ENCODE data around the gene IFIT2. TPM values are rescaled to one million over a fixed set of nuclear protein-coding genes. Genes with fewer than 3 reads are reported as not detected.

The IFIT2 gene
- total and polyA plus RNA-seq, 2 experiments from 2014 or later = 0.10 TPM; not detected in 1

GRCh38 chr10:89271532-89271931, 30.3 kb upstream of the IFIT2 start (continued):
- TF ChIP-seq, protein P1, sequence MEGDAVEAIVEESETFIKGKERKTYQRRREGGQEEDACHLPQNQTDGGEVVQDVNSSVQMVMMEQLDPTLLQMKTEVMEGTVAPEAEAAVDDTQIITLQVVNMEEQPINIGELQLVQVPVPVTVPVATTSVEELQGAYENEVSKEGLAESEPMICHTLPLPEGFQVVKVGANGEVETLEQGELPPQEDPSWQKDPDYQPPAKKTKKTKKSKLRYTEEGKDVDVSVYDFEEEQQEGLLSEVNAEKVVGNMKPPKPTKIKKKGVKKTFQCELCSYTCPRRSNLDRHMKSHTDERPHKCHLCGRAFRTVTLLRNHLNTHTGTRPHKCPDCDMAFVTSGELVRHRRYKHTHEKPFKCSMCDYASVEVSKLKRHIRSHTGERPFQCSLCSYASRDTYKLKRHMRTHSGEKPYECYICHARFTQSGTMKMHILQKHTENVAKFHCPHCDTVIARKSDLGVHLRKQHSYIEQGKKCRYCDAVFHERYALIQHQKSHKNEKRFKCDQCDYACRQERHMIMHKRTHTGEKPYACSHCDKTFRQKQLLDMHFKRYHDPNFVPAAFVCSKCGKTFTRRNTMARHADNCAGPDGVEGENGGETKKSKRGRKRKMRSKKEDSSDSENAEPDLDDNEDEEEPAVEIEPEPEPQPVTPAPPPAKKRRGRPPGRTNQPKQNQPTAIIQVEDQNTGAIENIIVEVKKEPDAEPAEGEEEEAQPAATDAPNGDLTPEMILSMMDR (conservative IDR thresholded peaks at IDR 0.05; ENCODE audit: low read depth in 2 of 2) = no peak
- TF ChIP-seq JUNB (IDR thresholded peaks at IDR 0.05; ENCODE audit: unreplicated experiment) = no peak

DNA sequence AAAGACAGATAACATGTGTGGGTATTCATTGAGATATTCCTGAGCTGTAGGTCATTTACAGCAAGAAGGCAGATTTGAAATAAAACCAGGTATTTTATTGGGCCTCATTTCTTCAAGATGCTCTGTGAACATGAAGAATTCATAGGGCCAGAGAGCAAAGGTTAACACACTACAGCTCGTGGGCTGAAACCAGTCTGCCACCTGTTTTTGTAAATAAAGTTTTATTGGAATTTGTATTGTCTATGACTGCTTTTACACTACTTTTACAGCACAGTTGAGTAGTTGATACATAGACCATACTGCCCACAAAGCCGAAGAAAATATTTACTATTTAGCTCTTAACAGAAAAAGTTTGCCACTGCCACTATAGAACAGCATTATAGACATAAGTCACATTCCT, 28.2 kb upstream of the IFIT2 start:
- H3K4me2 ChIP-seq = no peak overlapping the region
- no peaks in the 10 kb centered on the region for H3K36me3 Mint-ChIP-seq (ENCODE audit: low read depth)
- no peak for ATAC-seq
- no peaks in the 10 kb centered on the region; the same call in 1 of the 2 replicates for H3K4me1 ChIP-seq (ENCODE audit: insufficient read depth)
- no peaks in the 10 kb centered on the region for H3K9me3 Mint-ChIP-seq
- 0 out of 2 replicates have a peak, but pooled peaks cover 8% of the 10 kb centered on the region for H3K9me2 ChIP-seq (ENCODE audit: insufficient read depth)
- H4K20me1 ChIP-seq (replicated peaks; ENCODE audit: insufficient read depth) = no peaks in the 10 kb centered on the region
- no peak overlapping the region for H3K4me3 Mint-ChIP-seq
- peaks cover 2% of the 10 kb centered on the region; the same call in 1 of the 3 replicates for H3K4me1 Mint-ChIP-seq
- H3K79me2 ChIP-seq (replicated peaks; ENCODE audit: insufficient read depth) = no peaks in the 10 kb centered on the region
- DNase-seq (ENCODE audit: low spot score) = no peak
- no peaks in the 10 kb centered on the region for H3K36me3 ChIP-seq (ENCODE audit: insufficient read depth)
- TF ChIP-seq JUNB (IDR thresholded peaks at IDR 0.05; ENCODE audit: unreplicated experiment) (no peak), ZNF114 (CRISPR knock-in tag; IDR thresholded peaks at IDR 0.05) (no peak), ZNF462 (CRISPR knock-in tag; IDR thresholded peaks at IDR 0.05) (no peak), EZH2phosphoT487 (IDR thresholded peaks at IDR 0.05; ENCODE audit: unreplicated experiment) (no peak), ETS1 (IDR thresholded peaks at IDR 0.05) (no peak)
- TF ChIP-seq, protein P2, sequence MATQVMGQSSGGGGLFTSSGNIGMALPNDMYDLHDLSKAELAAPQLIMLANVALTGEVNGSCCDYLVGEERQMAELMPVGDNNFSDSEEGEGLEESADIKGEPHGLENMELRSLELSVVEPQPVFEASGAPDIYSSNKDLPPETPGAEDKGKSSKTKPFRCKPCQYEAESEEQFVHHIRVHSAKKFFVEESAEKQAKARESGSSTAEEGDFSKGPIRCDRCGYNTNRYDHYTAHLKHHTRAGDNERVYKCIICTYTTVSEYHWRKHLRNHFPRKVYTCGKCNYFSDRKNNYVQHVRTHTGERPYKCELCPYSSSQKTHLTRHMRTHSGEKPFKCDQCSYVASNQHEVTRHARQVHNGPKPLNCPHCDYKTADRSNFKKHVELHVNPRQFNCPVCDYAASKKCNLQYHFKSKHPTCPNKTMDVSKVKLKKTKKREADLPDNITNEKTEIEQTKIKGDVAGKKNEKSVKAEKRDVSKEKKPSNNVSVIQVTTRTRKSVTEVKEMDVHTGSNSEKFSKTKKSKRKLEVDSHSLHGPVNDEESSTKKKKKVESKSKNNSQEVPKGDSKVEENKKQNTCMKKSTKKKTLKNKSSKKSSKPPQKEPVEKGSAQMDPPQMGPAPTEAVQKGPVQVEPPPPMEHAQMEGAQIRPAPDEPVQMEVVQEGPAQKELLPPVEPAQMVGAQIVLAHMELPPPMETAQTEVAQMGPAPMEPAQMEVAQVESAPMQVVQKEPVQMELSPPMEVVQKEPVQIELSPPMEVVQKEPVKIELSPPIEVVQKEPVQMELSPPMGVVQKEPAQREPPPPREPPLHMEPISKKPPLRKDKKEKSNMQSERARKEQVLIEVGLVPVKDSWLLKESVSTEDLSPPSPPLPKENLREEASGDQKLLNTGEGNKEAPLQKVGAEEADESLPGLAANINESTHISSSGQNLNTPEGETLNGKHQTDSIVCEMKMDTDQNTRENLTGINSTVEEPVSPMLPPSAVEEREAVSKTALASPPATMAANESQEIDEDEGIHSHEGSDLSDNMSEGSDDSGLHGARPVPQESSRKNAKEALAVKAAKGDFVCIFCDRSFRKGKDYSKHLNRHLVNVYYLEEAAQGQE (IDR thresholded peaks at IDR 0.05; ENCODE audit: unreplicated experiment) = no peak
- H3K4me3 ChIP-seq = no peak overlapping the region
- no peaks in the 10 kb centered on the region for H3K27me3 Mint-ChIP-seq (ENCODE audit: insufficient read depth, low read depth, poor library complexity)
- no peak overlapping the region for H2AFZ ChIP-seq
- H3K27ac Mint-ChIP-seq = no peak overlapping the region
- no peak overlapping the region for H3K27ac ChIP-seq (ENCODE audit: low read depth)
- no peaks in the 10 kb centered on the region for H3K27me3 ChIP-seq (ENCODE audit: insufficient read depth)
- H3F3A ChIP-seq (replicated peaks; ENCODE audit: low read depth) = no peaks in the 10 kb centered on the region

Measured in GM23338 (cell line).